Lower leg skin (tissue), 4 donors: Measurements from ENCODE around the gene XPR1. TPM values are rescaled to one million over a fixed set of nuclear protein-coding genes. Genes with fewer than 3 reads are reported as not detected.

Source experiments
- DNase-seq, 2 donors: peaks; one replicate each; pipeline ENCODE4 v3.0.0-alpha.2; 2019; ENCODE audit warnings: low spot score in 2 of 2
- H3K4me3 ChIP-seq: fragments of 200-600 bp; sonication (generic); 2 replicates; pipeline ENCODE4 v1.5.1; 2017; ENCODE audit warnings: mild to moderate bottlenecking, low read depth; ENCODE audit not compliant: poor library complexity, severe bottlenecking
- POLR2A ChIP-seq, 2 donors: fragments of 450-650 bp; IDR thresholded peaks; one replicate each; pipeline ENCODE4 v1.6.1; 2016 to 2017; ENCODE audit warnings: antibody characterized with exemption in 2 of 2, mild to moderate bottlenecking in 1 of 2, moderate library complexity in 1 of 2
- WGBS, 2 donors: methylation state at CpG; one replicate each; pipeline ENCODE4 v1.1.5; 2018; 5-methylcytosine and 5-hydroxymethylcytosine counted together
- intact Hi-C: fragments of 100-400 bp; cut with DNase I; formaldehyde crosslinking; loops from one replicate; pipeline ENCODE4 v1.15.0; 2023; ENCODE audit warnings: low total_unique reads
- total RNA-seq, 4 donors: library from RNA; depleted of rRNA; stranded (reverse); fragments of >200 nt; gene quantifications; one replicate each; pipeline ENCODE4 v1.1.0, GENCODE V29; 2016
- TF ChIP-seq, protein P1 (sequence below), 3 donors: fragments of 450-650 bp; IDR thresholded peaks; one replicate each; pipeline ENCODE4 v1.5.1; 2016; ENCODE audit warnings: antibody characterized with exemption in 3 of 3, mild to moderate bottlenecking in 3 of 3, moderate library complexity in 2 of 3

Gene XPR1
- total RNA-seq, 4 donors from 2014 or later, result 10.1 to 25.4 (median 14.1) TPM

DNA sequence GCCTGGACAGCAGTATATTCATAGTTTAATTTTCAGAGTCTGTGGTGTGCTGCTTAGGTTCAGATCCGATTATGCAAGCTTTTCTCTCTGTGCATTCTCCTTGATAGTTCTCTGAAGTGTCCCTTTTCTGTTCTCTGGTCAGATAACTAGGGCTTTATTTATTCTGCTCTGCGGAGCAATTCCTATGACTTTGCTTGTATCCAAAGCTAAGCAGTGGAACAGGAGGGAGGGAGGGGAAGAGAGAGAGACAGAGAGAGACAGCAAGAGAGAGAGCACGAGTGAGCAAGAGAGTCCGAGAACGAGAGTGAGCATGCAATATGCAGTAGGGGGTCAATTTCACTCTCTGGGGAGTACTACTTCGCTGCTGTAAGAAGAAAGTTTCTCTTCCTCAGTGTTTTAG lies 113.3 kb downstream of the XPR1 start:
- intact Hi-C loops, result no loop called here
- no peak for DNase-seq
- TF ChIP-seq, protein P1, sequence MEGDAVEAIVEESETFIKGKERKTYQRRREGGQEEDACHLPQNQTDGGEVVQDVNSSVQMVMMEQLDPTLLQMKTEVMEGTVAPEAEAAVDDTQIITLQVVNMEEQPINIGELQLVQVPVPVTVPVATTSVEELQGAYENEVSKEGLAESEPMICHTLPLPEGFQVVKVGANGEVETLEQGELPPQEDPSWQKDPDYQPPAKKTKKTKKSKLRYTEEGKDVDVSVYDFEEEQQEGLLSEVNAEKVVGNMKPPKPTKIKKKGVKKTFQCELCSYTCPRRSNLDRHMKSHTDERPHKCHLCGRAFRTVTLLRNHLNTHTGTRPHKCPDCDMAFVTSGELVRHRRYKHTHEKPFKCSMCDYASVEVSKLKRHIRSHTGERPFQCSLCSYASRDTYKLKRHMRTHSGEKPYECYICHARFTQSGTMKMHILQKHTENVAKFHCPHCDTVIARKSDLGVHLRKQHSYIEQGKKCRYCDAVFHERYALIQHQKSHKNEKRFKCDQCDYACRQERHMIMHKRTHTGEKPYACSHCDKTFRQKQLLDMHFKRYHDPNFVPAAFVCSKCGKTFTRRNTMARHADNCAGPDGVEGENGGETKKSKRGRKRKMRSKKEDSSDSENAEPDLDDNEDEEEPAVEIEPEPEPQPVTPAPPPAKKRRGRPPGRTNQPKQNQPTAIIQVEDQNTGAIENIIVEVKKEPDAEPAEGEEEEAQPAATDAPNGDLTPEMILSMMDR (IDR thresholded peaks at IDR 0.05), result no peak
- no peak for TF ChIP-seq POLR2A (IDR thresholded peaks at IDR 0.05)
- 94 to 95% methylated on average over 6 of the region's 6 CpGs for WGBS, 2 donors
- H3K4me3 ChIP-seq, result no peak overlapping the region

DNA sequence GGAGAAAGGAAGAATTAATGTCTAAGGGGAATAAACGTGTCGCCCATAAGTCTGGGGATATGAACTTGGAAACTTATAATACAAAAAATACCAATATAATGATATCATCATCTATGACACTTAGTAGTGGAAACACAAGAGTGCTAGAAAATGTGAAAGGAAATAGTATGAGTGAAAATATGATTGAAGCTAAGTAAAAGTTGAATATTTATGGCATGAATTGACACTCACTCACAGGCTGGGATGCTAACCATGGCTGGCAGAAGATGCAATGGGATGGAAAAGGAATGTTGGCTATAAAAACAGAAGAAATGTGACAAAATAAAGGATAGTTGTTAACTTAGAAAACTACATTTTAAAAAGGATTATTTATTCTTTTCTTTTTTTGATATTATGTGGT lies 120.1 kb downstream of the XPR1 start:
- intact Hi-C loops, result no loop called here
- WGBS, 2 donors, result 70% methylated on average over 2 of the region's 2 CpGs
- H3K4me3 ChIP-seq, result no peak overlapping the region
- TF ChIP-seq POLR2A (IDR thresholded peaks at IDR 0.05), result no peak
- TF ChIP-seq, protein P1 (IDR thresholded peaks at IDR 0.05), result no peak
- DNase-seq, result no peak

DNA sequence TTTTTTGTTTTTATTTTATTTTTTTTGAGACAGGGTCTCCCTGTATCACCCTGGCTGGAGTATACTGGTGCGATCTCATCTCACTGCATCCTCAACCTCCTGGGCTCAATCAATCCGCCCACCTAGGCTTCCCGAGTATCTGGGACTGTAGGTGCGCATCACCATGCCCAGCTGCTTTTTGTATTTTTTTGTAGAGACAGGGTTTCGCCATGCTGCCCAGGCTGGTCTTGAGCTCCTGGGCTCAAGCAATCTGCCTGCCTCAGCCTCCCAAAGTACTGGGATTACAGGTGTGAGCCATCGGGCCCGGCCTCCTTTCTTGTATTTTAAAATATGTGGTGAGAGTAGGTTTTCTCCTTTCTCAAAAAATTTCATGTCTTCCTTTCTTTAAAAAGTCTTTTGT lies 122.6 kb downstream of the XPR1 start:
- WGBS, 2 donors, result 96 to 98% methylated on average over 7 of the region's 7 CpGs
- intact Hi-C loops, result no loop called here
- TF ChIP-seq, protein P1 (IDR thresholded peaks at IDR 0.05), result no peak
- TF ChIP-seq POLR2A (IDR thresholded peaks at IDR 0.05), result no peak
- H3K4me3 ChIP-seq, result no peak overlapping the region
- DNase-seq, result no peak

DNA sequence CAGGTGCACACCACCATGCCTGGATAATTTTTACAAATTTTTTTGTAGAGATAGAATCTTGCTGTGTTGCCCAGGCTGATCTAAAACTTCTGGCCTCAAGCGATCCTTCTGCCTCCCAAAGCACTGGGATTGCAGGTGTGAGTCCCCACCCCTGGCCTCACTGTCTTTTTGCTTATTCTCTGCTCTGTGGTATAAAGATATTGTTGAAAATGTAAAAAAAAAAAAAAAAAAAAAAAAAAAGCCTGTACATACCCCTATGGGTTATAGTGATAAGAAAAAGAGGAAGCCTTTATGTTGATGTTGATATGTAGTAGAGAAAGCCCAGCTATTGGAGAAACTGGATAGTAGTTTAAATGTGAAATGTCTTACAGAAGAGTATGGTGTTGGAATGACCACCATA lies 125.8 kb downstream of the XPR1 start:
- no peak for DNase-seq
- WGBS, 2 donors, result 95 to 100% methylated on average over 1 of the region's 1 CpG
- no peak for TF ChIP-seq POLR2A (IDR thresholded peaks at IDR 0.05)
- TF ChIP-seq, protein P1 (IDR thresholded peaks at IDR 0.05), result no peak
- H3K4me3 ChIP-seq, result no peak overlapping the region
- intact Hi-C loops, result no loop called here

DNA sequence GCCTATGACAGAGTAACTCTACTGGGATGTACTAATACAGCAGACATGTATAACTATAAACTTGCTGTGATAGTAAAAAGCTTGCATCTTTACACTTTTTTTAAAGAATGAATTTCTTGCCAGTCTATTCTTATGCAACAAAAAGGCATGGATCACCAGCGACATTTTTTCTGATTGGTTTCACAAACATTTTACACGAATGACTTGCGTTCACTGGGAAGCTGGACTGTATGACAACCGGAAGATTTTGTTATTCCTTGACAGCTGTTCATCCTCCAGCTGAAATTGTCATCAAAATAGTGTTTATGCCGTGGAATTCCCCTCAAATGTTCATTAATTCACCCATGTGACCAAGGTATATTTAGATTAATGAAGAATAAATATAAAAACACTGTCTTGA lies 131.0 kb downstream of the XPR1 start:
- no peak overlapping the region for H3K4me3 ChIP-seq
- intact Hi-C loops, result no loop called here
- WGBS, 2 donors, result 86 to 88% methylated on average over 5 of the region's 5 CpGs
- no peak for DNase-seq
- TF ChIP-seq, protein P1 (IDR thresholded peaks at IDR 0.05), result no peak
- no peak for TF ChIP-seq POLR2A (IDR thresholded peaks at IDR 0.05)

DNA sequence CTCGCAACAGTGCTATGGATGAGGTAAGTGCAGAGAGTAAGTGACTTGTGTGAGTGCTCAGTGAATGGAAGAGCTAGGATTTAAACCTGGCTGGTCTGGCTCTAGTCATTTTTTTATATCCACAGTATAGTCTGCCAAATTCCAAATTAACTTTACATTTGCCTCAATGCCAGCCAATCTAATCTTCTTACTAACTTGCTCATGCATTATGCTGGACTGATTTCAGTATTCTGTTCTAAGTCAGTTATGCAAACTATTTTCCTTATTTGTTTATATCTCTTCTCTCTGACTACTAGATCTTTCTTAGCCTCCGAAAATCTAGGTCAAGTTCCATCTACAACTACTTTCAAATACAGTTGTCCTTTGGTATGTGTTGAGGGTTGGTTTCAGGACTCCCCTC lies 133.3 kb downstream of the XPR1 start:
- no peak for TF ChIP-seq POLR2A (IDR thresholded peaks at IDR 0.05)
- TF ChIP-seq, protein P1 (IDR thresholded peaks at IDR 0.05), result no peak
- intact Hi-C loops, result no loop called here
- no peak overlapping the region for H3K4me3 ChIP-seq
- DNase-seq, result no peak
- 56 to 61% methylated on average over 2 of the region's 2 CpGs for WGBS, 2 donors
